BLaER1 treated with 17β-estradiol and CSF1 and Interleukin-3, amounts not matched to agents 10 nM and 100 nM (cell line): ENCODE measurements around the gene LRRC61.
"Not testable (repeated sequence)": the region's sequence is repeated elsewhere in the genome, so short reads cannot be mapped to it uniquely, and the experiment has no call there.

Source experiments
- H3K27ac ChIP-seq, 11 experiments: shearing (Covaris generic); formaldehyde crosslinking; 2 replicates each; pipeline ENCODE4 v1.8.1; 2022
- H3K27me3 ChIP-seq, 11 experiments: shearing (Covaris generic); formaldehyde crosslinking; 2 replicates each; pipeline ENCODE4 v1.8.1; 2022
- H3K36me3 ChIP-seq, 11 experiments: shearing (Covaris generic); formaldehyde crosslinking; 2 replicates each; pipeline ENCODE4 v1.8.1; 2022
- H3K4me1 ChIP-seq, 10 experiments: shearing (Covaris generic); formaldehyde crosslinking; 2 replicates each; pipeline ENCODE4 v1.8.1; 2022
- H3K4me2 ChIP-seq, 11 experiments: shearing (Covaris generic); formaldehyde crosslinking; 2 replicates each; pipeline ENCODE4 v1.8.1; 2022
- H3K4me3 ChIP-seq, 10 experiments: shearing (Covaris generic); formaldehyde crosslinking; 2 replicates each; pipeline ENCODE4 v1.8.1; 2022
- H3K9ac ChIP-seq, 11 experiments: shearing (Covaris generic); formaldehyde crosslinking; 2 replicates each; pipeline ENCODE4 v1.8.1; 2022
- H3K9me3 ChIP-seq, 11 experiments: shearing (Covaris generic); formaldehyde crosslinking; replicated peaks in 1 of 11; 2 replicates each; pipeline ENCODE4 v1.8.1; 2022
- H4K20me1 ChIP-seq, 11 experiments: shearing (Covaris generic); formaldehyde crosslinking; 2 replicates each; pipeline ENCODE4 v1.8.1; 2022
- Cebpa-rat ChIP-seq, 11 experiments: shearing (Covaris generic); IDR thresholded peaks; 2 replicates each; pipeline ENCODE4 v1.8.1; 2022

The LRRC61 gene

DNA sequence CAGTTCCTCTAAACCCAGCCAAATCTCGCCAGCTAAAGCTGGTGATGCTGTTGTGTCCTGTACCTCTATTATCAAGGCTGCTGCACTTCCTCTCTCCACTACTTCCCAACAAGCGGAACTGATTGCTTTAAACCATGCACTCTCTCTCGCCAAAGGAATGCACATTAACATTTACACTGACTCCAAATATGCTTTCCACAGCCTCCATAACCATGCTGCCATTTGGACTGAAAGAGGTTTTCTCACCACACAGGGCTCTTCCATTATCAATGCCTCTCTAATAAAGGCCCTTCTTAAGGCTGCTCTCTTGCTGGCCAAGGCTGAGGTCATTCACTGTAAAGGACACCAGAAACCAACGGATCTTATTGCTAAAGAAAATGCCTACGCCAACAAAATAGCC, 11.4 kb upstream of the LRRC61 start:
- H3K27ac ChIP-seq, result no peak overlapping the region
- no peaks in the 10 kb centered on the region for H3K27me3 ChIP-seq
- peaks cover 0 to 8% (median 0%) of the 10 kb centered on the region in 10 experiments; a peak in 2 of 20 replicates for H3K4me1 ChIP-seq
- H3K4me2 ChIP-seq, result no peak overlapping the region
- no peak overlapping the region for H3K4me3 ChIP-seq
- no peaks in the 10 kb centered on the region for H3K36me3 ChIP-seq
- H3K9ac ChIP-seq, result no peak overlapping the region
- no peak for TF ChIP-seq Cebpa-rat (IDR thresholded peaks at IDR 0.05)
- peaks cover 0 to 10% (median 0%) of the 10 kb centered on the region in 11 experiments; a peak in 1 of 22 replicates for H3K9me3 ChIP-seq
- H4K20me1 ChIP-seq, result no peaks in the 10 kb centered on the region

DNA sequence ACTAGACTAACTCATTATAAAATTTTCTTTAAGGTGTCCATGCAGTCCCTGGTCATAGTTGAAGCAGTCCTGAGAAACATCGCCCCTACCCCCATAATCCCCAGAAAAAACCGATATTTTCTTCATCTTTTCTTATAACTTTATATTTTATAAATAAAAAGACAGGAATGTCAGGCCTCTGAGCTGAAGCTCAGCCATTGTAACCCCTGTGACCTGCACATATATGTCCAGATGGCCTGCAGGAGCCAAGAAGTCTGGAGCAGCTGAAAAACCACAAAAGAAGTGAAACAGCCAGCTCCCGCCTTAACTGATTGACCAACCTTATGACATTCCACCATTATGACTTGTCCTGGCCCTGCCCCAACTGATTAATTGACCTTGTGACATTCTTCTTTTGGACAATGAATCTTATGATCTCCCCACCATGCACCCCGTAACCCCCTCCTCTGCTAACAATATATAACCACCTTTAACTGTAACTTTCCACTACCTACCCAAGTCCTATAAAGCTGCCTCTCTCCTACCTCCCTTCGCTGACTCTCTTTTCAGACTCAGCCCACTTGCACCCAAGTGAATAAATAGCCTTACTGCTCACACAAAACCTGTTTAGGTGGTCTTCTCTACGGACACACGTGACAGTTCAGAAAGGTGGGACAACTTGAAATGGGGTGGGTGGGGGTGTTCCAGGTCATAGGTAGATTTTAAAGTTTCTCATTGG, 10.3 kb upstream of the LRRC61 start:
- H3K27ac ChIP-seq, H3K4me3 ChIP-seq, H3K9me3 ChIP-seq, H4K20me1 ChIP-seq, H3K36me3 ChIP-seq, H3K27me3 ChIP-seq, H3K4me1 ChIP-seq, H3K9ac ChIP-seq: not testable (repeated sequence)
- 0 out of 22 replicates have a peak overlapping the region, but pooled peaks of 1 of the 11 experiments have one; percentile 3 for H3K4me2 ChIP-seq

DNA sequence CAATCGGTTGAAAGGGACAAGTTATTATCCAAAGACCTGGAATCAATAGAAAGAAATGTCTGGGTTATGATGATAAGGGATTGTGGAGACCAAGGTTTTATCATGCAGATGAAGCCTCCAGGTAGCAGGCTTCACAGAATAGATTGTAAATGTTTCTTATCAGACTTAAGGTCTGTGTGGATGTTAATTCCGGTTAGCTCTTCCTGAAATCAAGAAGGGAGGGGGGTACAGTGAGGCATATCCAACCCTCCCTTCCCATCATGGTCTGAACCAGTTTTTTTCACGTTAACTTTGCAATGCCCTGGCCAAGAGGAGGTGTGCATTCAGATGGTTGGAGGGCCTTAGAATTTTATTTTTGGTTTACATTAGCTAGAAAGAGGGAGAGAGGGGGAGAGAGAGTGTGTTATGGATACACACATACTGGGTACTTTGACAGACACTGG, 9.8 kb upstream of the LRRC61 start:
- Histone ChIP-seq H3K4me3 (no peak overlapping the region), H3K9ac (no peak overlapping the region), H3K27me3 (no peaks in the 10 kb centered on the region), H3K4me2 (no peak overlapping the region), H4K20me1 (no peaks in the 10 kb centered on the region), H3K27ac (no peak overlapping the region), H3K4me1 (no peaks in the 10 kb centered on the region), H3K36me3 (no peaks in the 10 kb centered on the region), H3K9me3 (no peaks in the 10 kb centered on the region)
- TF ChIP-seq Cebpa-rat (IDR thresholded peaks at IDR 0.05), result no peak

DNA sequence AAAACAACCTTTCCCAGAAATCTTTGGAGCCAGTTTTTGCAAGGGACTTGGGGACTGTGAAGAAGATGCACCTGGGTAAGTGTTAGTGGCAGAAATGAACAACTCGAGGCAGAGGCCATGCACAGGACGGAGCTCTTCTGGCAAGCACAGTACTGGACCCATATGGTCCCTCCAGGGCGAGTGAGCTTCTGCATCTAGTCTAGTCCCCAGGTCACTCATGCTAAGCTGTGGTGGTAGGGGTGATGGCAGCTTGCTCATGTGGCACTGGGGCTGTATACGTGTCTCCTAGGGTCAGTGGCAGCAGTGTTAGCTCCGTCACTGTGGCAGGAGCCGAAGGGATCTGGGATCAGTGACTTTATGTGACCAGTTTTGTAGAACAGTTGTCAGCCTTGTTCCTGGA, 9.3 kb upstream of the LRRC61 start:
- no peak overlapping the region for H3K4me2 ChIP-seq
- H3K27ac ChIP-seq, result no peak overlapping the region
- H3K9ac ChIP-seq, result no peak overlapping the region
- H3K4me1 ChIP-seq, result no peaks in the 10 kb centered on the region
- H3K27me3 ChIP-seq, result no peaks in the 10 kb centered on the region
- no peaks in the 10 kb centered on the region for H3K36me3 ChIP-seq
- H4K20me1 ChIP-seq, result no peaks in the 10 kb centered on the region
- no peak for TF ChIP-seq Cebpa-rat (IDR thresholded peaks at IDR 0.05)
- no peak overlapping the region for H3K4me3 ChIP-seq
- H3K9me3 ChIP-seq, result no peaks in the 10 kb centered on the region

DNA sequence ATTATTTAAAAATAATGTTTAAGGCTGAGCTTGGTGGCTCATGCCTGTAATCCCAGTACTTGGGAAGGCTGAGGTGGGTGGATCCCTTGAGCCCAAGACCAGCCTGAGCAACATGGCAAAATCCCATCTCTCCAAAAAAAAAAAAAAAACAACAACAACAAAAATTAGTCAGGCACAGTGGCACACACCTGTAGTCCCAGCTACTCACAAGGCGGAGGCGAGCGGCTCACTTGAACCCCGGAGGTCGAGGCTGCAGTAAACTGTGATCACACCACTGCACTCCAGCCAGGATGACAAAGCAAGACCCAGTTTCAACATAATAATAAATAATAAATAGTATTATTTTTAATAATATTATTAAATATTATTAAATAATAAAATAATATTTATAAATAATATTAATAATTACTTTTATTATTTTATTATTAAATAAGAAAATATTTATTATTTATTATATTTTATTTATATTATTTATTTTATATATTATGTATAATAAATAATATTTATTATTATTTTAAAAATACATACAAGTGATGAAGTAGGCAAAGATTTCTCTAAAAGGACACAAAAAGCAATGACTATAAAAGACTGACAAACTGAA, 8.4 kb upstream of the LRRC61 start:
- Histone ChIP-seq H3K27me3 (no peaks in the 10 kb centered on the region), H3K4me1 (no peaks in the 10 kb centered on the region), H3K36me3 (no peaks in the 10 kb centered on the region), H3K4me2 (no peak overlapping the region), H3K9me3 (no peaks in the 10 kb centered on the region), H3K4me3 (no peak overlapping the region), H3K9ac (no peak overlapping the region), H4K20me1 (no peaks in the 10 kb centered on the region), H3K27ac (no peak overlapping the region)
- no peak for TF ChIP-seq Cebpa-rat (IDR thresholded peaks at IDR 0.05)

DNA sequence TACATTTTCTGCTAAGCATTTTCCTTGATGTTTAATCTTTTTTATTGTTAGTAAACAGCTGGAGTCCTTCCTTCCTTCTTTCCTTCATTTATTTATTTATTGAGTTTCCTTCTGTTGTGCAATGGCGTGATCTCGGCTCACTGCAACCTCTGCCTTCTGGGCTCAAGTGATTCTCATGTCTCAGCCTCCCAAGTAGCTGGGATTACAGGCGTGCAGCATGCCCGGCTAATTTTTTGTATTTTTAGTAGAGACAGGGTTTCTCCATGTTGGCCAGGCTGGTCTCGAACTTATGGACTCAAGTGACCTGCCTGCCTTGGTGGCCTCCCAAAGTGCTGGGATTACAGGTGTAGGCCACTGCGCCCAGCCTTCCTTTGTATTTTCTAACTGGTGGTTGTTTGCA, 6.2 kb upstream of the LRRC61 start:
- H3K27me3 ChIP-seq, result peaks cover 4 to 13% (median 7%) of the 10 kb centered on the region in 11 experiments
- not testable (repeated sequence) for H3K9ac ChIP-seq, H3K4me2 ChIP-seq, H3K27ac ChIP-seq, H4K20me1 ChIP-seq, H3K4me1 ChIP-seq, H3K9me3 ChIP-seq, H3K4me3 ChIP-seq, H3K36me3 ChIP-seq

DNA sequence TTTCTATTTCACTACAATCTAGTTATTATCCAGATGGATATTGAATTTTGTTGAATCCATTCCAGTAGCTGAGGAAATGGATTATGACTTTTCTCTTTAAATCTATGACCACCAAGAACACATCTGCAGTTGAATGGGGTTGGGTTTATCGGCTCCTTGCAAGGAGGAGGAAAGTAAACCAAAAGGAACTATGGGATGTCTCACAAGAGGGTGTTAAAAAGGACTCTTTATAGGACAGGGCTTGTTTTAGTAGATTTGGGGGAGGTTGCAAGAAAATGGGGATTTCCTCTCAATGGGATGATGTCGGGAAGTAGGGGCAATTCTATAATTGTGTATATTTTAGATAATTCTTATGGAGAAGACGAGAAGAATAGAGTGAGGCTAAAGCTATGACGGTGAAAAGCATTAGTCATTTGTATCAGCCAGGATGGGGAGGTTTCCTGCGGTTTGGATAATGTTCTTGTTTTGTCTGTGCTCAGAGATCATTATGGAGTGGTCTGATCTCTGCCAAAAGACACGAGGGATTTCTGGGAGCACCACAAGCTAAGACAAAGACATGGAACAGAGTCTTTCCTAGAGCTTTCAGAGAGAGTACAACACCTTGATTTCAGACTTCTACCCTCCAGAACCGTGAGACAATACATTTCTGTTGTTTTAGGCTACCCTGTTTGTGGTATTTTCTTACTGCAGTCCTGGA, 5.3 kb upstream of the LRRC61 start:
- peaks cover 0 to 3% (median under 1%) of the 10 kb centered on the region in 10 experiments; a peak in 6 of 20 replicates for H3K4me1 ChIP-seq
- no peak overlapping the region for H3K4me3 ChIP-seq
- H4K20me1 ChIP-seq, result no peaks in the 10 kb centered on the region
- peaks cover 8 to 13% (median 11%) of the 10 kb centered on the region in 11 experiments for H3K9me3 ChIP-seq
- H3K36me3 ChIP-seq, result no peaks in the 10 kb centered on the region; a peak in 1 of 22 replicates
- H3K27ac ChIP-seq, result no peak overlapping the region
- H3K27me3 ChIP-seq, result peaks cover 13 to 22% (median 17%) of the 10 kb centered on the region in 11 experiments
- H3K9ac ChIP-seq, result no peak overlapping the region
- no peak for TF ChIP-seq Cebpa-rat (IDR thresholded peaks at IDR 0.05)
- H3K4me2 ChIP-seq, result no peak overlapping the region

DNA sequence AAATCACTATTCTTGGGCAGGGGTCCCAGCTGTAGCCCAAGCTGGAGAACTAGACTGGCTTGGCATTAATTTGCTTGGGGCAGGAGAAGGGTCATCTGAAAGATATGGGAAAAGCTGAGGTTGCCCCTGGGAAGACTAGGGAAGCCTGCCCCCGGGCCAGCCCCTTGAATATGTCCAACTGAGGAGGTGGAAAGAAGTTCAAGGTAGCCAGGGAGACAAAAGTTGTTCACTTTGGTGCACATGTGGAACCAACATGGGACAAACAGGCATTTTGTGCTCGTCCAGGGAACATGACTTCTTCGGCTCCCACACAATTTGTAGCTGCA, 1.4 kb upstream of the LRRC61 start:
- Histone ChIP-seq H3K4me2 (no peak overlapping the region), H3K27ac (no peak overlapping the region), H4K20me1 (0 out of 22 replicates have a peak, but pooled peaks cover 0 to 3% (median 0%) of the 10 kb centered on the region in 11 experiments), H3K4me3 (no peak overlapping the region), H3K9ac (no peak overlapping the region), H3K36me3 (no peaks in the 10 kb centered on the region; a peak in 1 of 22 replicates), H3K9me3 (peaks cover 14 to 27% (median 19%) of the 10 kb centered on the region in 11 experiments), H3K27me3 (peaks cover 33 to 47% (median 43%) of the 10 kb centered on the region in 11 experiments), H3K4me1 (peaks cover 4 to 23% (median 12%) of the 10 kb centered on the region in 10 experiments; a peak in 13 of 20 replicates)
- TF ChIP-seq Cebpa-rat (IDR thresholded peaks at IDR 0.05), result no peak

DNA sequence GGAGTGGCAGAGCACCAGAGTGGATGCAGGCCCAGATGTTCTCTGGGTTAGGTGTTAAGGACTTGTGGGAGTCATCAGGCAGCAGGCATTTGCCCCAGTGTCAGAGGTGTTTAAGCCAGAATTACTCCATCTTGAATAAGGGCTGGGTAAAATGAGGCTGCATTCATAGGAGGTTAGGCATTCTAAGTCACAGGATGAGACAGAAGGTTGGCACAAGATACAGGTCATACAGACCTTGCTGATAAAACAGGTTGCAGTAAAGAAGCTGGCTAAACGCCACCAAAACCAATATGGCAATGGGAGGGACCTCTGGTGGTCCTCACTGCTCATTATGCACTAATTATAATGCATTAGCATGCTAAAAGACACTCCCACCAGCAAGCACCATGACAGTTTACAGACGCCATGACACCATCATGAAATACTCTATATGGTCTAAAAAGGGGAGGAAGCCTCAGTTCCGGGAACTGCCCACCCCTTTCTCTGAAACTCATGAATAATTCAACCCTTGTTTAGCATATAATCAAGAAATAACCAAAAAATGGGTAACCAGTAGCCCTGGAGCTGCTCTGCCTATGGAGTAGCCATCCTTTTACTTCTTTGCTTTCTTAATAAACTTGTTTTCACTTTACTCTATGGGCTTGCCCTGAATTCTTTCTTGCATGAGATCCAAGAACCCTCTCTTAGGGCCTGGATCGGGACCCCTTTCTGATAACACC, 882 bp upstream of the LRRC61 start:
- Histone ChIP-seq H3K4me3 (peak overlapping the region in 1 of 10 experiments; percentile 31; a peak in 2 of 20 replicates), H3K9me3 (peaks cover 14 to 27% (median 19%) of the 10 kb centered on the region in 11 experiments), H3K27me3 (peaks cover 33 to 47% (median 43%) of the 10 kb centered on the region in 11 experiments), H3K36me3 (no peaks in the 10 kb centered on the region; a peak in 1 of 22 replicates), H3K9ac (no peak overlapping the region), H4K20me1 (0 out of 22 replicates have a peak, but pooled peaks cover 0 to 3% (median 0%) of the 10 kb centered on the region in 11 experiments), H3K27ac (no peak overlapping the region), H3K4me1 (peaks cover 4 to 23% (median 12%) of the 10 kb centered on the region in 10 experiments; a peak in 13 of 20 replicates), H3K4me2 (no peak overlapping the region)
- no peak for TF ChIP-seq Cebpa-rat (IDR thresholded peaks at IDR 0.05)
